DMS114 treated with DMSO at 0.1 percent for 48 hours (cell line): ENCODE data around the gene MGLL.

Experiments used
- DNase-seq: peaks from one replicate; lab custom pipeline; 2025; ENCODE audit not compliant: unreplicated experiment; lab: John Stamatoyannopoulos, UW

Gene MGLL

GRCh38 chr3:127822041-127822681 is at the start of gene MGLL:
TSS of gene MGLL (minus strand) at chr3:127822515. CDS start at chr3:127822318, 197 bp downstream.
- no peak for DNase-seq

- no peak for DNase-seq
Observed at GRCh38 chr3:127870156-127870555, 47.8 kb upstream of the MGLL start.

- DNase-seq: no peak
Observed at GRCh38 chr3:127867986-127868385, 45.7 kb upstream of the MGLL start.

GRCh38 chr3:127867412-127867811 is 45.1 kb upstream of the MGLL start:
- no peak for DNase-seq

- no peak for DNase-seq
Observed at GRCh38 chr3:127865941-127866340, 43.6 kb upstream of the MGLL start.

GRCh38 chr3:127860211-127860696 is 37.9 kb upstream of the MGLL start:
- DNase-seq: no peak

- no peak for DNase-seq
Observed at GRCh38 chr3:127859730-127860129, 37.4 kb upstream of the MGLL start.

GRCh38 chr3:127858937-127859336 is 36.6 kb upstream of the MGLL start:
- DNase-seq: no peak

- no peak for DNase-seq
Observed at GRCh38 chr3:127858521-127858920, 36.2 kb upstream of the MGLL start.

- no peak for DNase-seq
Observed at GRCh38 chr3:127857333-127857732, 35.0 kb upstream of the MGLL start.

- DNase-seq: no peak
Observed at GRCh38 chr3:127856801-127857200, 34.5 kb upstream of the MGLL start.

- no peak for DNase-seq
Observed at GRCh38 chr3:127855246-127855645, 32.9 kb upstream of the MGLL start.

GRCh38 chr3:127853681-127854080 is 31.4 kb upstream of the MGLL start:
- no peak for DNase-seq

- DNase-seq: no peak
Observed at GRCh38 chr3:127851899-127852298, 29.6 kb upstream of the MGLL start.

- DNase-seq: no peak
Observed at GRCh38 chr3:127849368-127849767, 27.1 kb upstream of the MGLL start.

- no peak for DNase-seq
Observed at GRCh38 chr3:127848131-127849129, 26.1 kb upstream of the MGLL start.

GRCh38 chr3:127847236-127847720 is 25.0 kb upstream of the MGLL start:
- DNase-seq: no peak

GRCh38 chr3:127846576-127846975 is 24.3 kb upstream of the MGLL start:
- no peak for DNase-seq

GRCh38 chr3:127844326-127844942 is 22.1 kb upstream of the MGLL start:
- DNase-seq: no peak

GRCh38 chr3:127840671-127841070 is 18.4 kb upstream of the MGLL start:
- DNase-seq: no peak

- no peak for DNase-seq
Observed at GRCh38 chr3:127839099-127839498, 16.8 kb upstream of the MGLL start.
